WTC11 (cell line): Measurements from ENCODE around the gene DNA2. TPM values are rescaled to one million over a fixed set of nuclear protein-coding genes. Genes with fewer than 3 reads are reported as not detected.

ENCODE experiments used
- ATAC-seq: fragments of 200-7000 bp; cut with Tn5 transposase; 2 replicates; pipeline ENCODE4 v1.10.0; 2021; ENCODE audit warnings: mild to moderate bottlenecking, moderate library complexity
- CTCF ChIA-PET: fragments of 300-600 bp; sonication (Branson Sonifier 250); formaldehyde crosslinking; loops from one replicate; lab custom pipeline; 2021; ENCODE audit warnings: antibody characterized with exemption; lab: Charles Lee
- POLR2A ChIA-PET: fragments of 350-600 bp; sonication (Branson Sonifier 250); formaldehyde crosslinking; loops from one replicate; lab custom pipeline; 2021; ENCODE audit warnings: antibody characterized with exemption; lab: Charles Lee
- DNase-seq: peaks from one replicate; pipeline ENCODE4 v3.0.0; 2021; ENCODE audit warnings: low spot score
- H3K27ac Mint-ChIP-seq: 2 replicates; pipeline ENCODE4 v1.8.0; 2021; ENCODE audit warnings: mixed read lengths
- H3K27me3 Mint-ChIP-seq: 2 replicates; pipeline ENCODE4 v1.8.0; 2021; ENCODE audit warnings: low read depth, mild to moderate bottlenecking, moderate library complexity, mixed read lengths
- H3K36me3 Mint-ChIP-seq: 2 replicates; pipeline ENCODE4 v1.8.0; 2021; ENCODE audit warnings: mixed read lengths
- H3K4me1 Mint-ChIP-seq: 2 replicates; pipeline ENCODE4 v1.8.0; 2022; ENCODE audit warnings: mixed read lengths
- H3K4me3 Mint-ChIP-seq: 2 replicates; pipeline ENCODE4 v1.8.0; 2021; ENCODE audit warnings: mild to moderate bottlenecking, moderate library complexity, mixed read lengths
- H3K9me3 Mint-ChIP-seq: 2 replicates; pipeline ENCODE4 v1.8.0; 2021; ENCODE audit warnings: mixed read lengths
- FOXJ3 ChIP-seq: sonication (generic); formaldehyde crosslinking; IDR thresholded peaks from 2 replicates; pipeline ENCODE4 v1.9.0; 2021; ENCODE audit warnings: missing genetic modification reagents, mild to moderate bottlenecking, borderline replicate concordance
- GTF2I ChIP-seq: fragments of 250-450 bp; sonication (Bioruptor Pico); conservative IDR thresholded peaks from 2 replicates; pipeline ENCODE4 v1.4.0; 2021; ENCODE audit warnings: mild to moderate bottlenecking
- IRF2 ChIP-seq: sonication (generic); formaldehyde crosslinking; IDR thresholded peaks from 2 replicates; pipeline ENCODE4 v1.8.0; 2022; ENCODE audit warnings: low read depth, missing genetic modification reagents, borderline replicate concordance
- KAT7 ChIP-seq: sonication (generic); formaldehyde crosslinking; IDR thresholded peaks from 2 replicates; pipeline ENCODE4 v1.8.1; 2023; ENCODE audit warnings: missing genetic modification reagents, mild to moderate bottlenecking, borderline replicate concordance
- MXD4 ChIP-seq: fragments of 250-450 bp; sonication (Bioruptor Pico); IDR thresholded peaks from 2 replicates; pipeline ENCODE4 v1.8.0; 2021; ENCODE audit warnings: mild to moderate bottlenecking, moderate library complexity, borderline replicate concordance
- MYBL2 ChIP-seq: sonication (generic); formaldehyde crosslinking; IDR thresholded peaks from 2 replicates; pipeline ENCODE4 v1.8.1; 2023; ENCODE audit warnings: mild to moderate bottlenecking, moderate library complexity, missing genetic modification reagents
- NR3C1 ChIP-seq: sonication (generic); formaldehyde crosslinking; conservative IDR thresholded peaks from 2 replicates; pipeline ENCODE4 v1.8.1; 2023; ENCODE audit warnings: low read depth, mild to moderate bottlenecking, missing genetic modification reagents
- OVOL2 ChIP-seq: fragments of 250-450 bp; sonication (Bioruptor Pico); IDR thresholded peaks from 2 replicates; pipeline ENCODE4 v1.9.0; 2021; ENCODE audit warnings: mild to moderate bottlenecking, borderline replicate concordance
- PRRX2 ChIP-seq: fragments of 250-450 bp; sonication (Bioruptor Pico); IDR thresholded peaks from 2 replicates; pipeline ENCODE4 v1.8.0; 2021; ENCODE audit warnings: mild to moderate bottlenecking
- RELA ChIP-seq: sonication (generic); formaldehyde crosslinking; IDR thresholded peaks from 2 replicates; pipeline ENCODE4 v1.8.1; 2022; ENCODE audit warnings: missing genetic modification reagents, mild to moderate bottlenecking, borderline replicate concordance
- TEAD1 ChIP-seq: sonication (generic); formaldehyde crosslinking; IDR thresholded peaks from 2 replicates; pipeline ENCODE4 v1.8.0; 2022; ENCODE audit warnings: mild to moderate bottlenecking, missing genetic modification reagents
- ZNF219 ChIP-seq: sonication (generic); formaldehyde crosslinking; IDR thresholded peaks from 2 replicates; pipeline ENCODE4 v1.8.0; 2023; ENCODE audit warnings: missing genetic modification reagents, mild to moderate bottlenecking, borderline replicate concordance
- ZNF232 ChIP-seq: sonication (generic); formaldehyde crosslinking; IDR thresholded peaks from 2 replicates; pipeline ENCODE4 v1.8.0; 2022; ENCODE audit warnings: mild to moderate bottlenecking, missing genetic modification reagents
- ZNF317 ChIP-seq: sonication (generic); formaldehyde crosslinking; IDR thresholded peaks from 2 replicates; pipeline ENCODE4 v1.8.1; 2023; ENCODE audit warnings: low read depth, mild to moderate bottlenecking, moderate library complexity, missing genetic modification reagents, borderline replicate concordance
- ZNF396 ChIP-seq: fragments of 250-450 bp; sonication (Bioruptor Pico); IDR thresholded peaks from 2 replicates; pipeline ENCODE4 v1.8.0; 2021; ENCODE audit warnings: mild to moderate bottlenecking, moderate library complexity, borderline replicate concordance
- ZNF423 ChIP-seq: fragments of 250-450 bp; sonication (Bioruptor Pico); IDR thresholded peaks from 2 replicates; pipeline ENCODE4 v2.1.2; 2022; ENCODE audit warnings: mild to moderate bottlenecking, moderate library complexity
- total RNA-seq: library from RNA; stranded (reverse); gene quantifications from 3 replicates; pipeline ENCODE4 v1.2.3, GENCODE V29; 2021
- TF ChIP-seq, protein P1 (sequence below): sonication (generic); formaldehyde crosslinking; IDR thresholded peaks from 2 replicates; pipeline ENCODE4 v1.8.1; 2022; ENCODE audit warnings: mild to moderate bottlenecking, missing genetic modification reagents, moderate library complexity, borderline replicate concordance
- TF ChIP-seq, protein P2 (sequence below): fragments of 250-450 bp; sonication (Bioruptor Pico); IDR thresholded peaks from 2 replicates; pipeline ENCODE4 v1.9.0; 2021; ENCODE audit warnings: moderate library complexity, mild to moderate bottlenecking, inconsistent platforms, borderline replicate concordance
- TF ChIP-seq, protein P3 (sequence below): sonication (generic); formaldehyde crosslinking; conservative IDR thresholded peaks from 2 replicates; pipeline ENCODE4 v1.8.1; 2022; ENCODE audit warnings: mild to moderate bottlenecking, missing genetic modification reagents
- TF ChIP-seq, protein P4 (sequence below): fragments of 250-450 bp; sonication (Bioruptor Pico); IDR thresholded peaks from 2 replicates; pipeline ENCODE4 v2.1.2; 2022; ENCODE audit warnings: mild to moderate bottlenecking, moderate library complexity
- TF ChIP-seq, protein P5 (sequence below): sonication (generic); formaldehyde crosslinking; IDR thresholded peaks from 2 replicates; pipeline ENCODE4 v1.8.1; 2022; ENCODE audit warnings: missing genetic modification reagents, borderline replicate concordance
- TF ChIP-seq, protein P6 (sequence below): sonication (generic); formaldehyde crosslinking; IDR thresholded peaks from 2 replicates; pipeline ENCODE4 v1.8.0; 2023; ENCODE audit warnings: mild to moderate bottlenecking, missing genetic modification reagents

The DNA2 gene
- total RNA-seq, 1 experiment from 2014 or later: 46.3 TPM

DNA sequence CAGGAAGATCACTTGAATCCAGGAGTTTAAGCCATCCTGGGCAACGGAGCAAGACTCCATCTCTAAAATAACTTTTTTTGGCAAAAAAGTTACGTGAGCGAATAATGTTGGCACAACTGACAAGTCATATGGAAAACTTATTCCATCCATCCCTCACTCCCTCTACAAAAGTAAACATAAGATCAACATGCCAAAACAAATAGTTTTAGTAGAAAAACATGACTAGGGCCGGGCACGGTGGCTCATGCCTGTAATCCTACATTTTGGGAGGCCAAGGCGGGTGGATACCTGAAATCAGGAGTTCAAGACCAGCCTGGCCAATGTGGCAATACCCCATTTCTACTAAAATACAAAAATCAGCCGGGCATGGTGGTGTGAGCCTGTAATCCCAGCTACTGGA, 29.9 kb upstream of the DNA2 start:
- no peaks in the 10 kb centered on the region for H3K27me3 Mint-ChIP-seq
- ChIA-PET CTCF (no interaction called here), POLR2A (no interaction called here)
- no peak for TF ChIP-seq MXD4
- no peak overlapping the region for H3K4me3 Mint-ChIP-seq
- H3K36me3 Mint-ChIP-seq: peaks cover 12% of the 10 kb centered on the region
- no peaks in the 10 kb centered on the region for H3K9me3 Mint-ChIP-seq
- H3K4me1 Mint-ChIP-seq: peaks cover 11% of the 10 kb centered on the region
- peak overlapping the region; percentile 63; the same call in 1 of the 2 replicates for H3K27ac Mint-ChIP-seq
- ATAC-seq (no peak), DNase-seq (no peak)

DNA sequence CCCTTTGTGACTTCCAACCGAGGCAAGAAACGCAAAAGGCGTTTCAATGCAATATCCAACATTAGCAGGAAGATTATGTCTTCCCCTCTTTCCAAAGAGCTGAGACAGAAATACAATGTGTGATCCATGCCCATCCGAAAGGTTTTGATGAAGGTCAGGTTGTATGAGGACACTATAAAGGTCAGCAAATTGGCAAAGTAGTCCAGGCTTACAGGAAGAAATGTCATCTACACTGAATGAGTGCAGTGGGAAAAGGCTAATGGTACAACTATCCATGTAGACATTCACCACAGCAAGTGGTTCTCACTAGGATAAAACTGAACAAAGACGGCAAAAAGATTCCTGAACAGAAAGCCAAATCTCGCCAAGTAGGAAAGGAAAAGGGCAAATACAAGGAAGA, 27.8 kb upstream of the DNA2 start:
- Mint-ChIP-seq H3K4me3 (no peak overlapping the region), H3K4me1 (peaks cover 20% of the 10 kb centered on the region), H3K9me3 (no peaks in the 10 kb centered on the region), H3K27me3 (no peaks in the 10 kb centered on the region), H3K27ac (no peak overlapping the region), H3K36me3 (peaks cover 12% of the 10 kb centered on the region)
- ATAC-seq (no peak), DNase-seq (no peak)
- ChIA-PET CTCF (no interaction called here), POLR2A (interaction anchor here (0.8 kb wide), 1 partner anchor 10 kb away, joined by 3 read pairs; no protein-coding TSS in a partner anchor)
- TF ChIP-seq FOXJ3 (CRISPR knock-in tag): no peak
- TF ChIP-seq ZNF317: no peak
- TF ChIP-seq NR3C1: no peak
- TF ChIP-seq IRF2 (CRISPR knock-in tag): no peak
- TF ChIP-seq, protein P1, sequence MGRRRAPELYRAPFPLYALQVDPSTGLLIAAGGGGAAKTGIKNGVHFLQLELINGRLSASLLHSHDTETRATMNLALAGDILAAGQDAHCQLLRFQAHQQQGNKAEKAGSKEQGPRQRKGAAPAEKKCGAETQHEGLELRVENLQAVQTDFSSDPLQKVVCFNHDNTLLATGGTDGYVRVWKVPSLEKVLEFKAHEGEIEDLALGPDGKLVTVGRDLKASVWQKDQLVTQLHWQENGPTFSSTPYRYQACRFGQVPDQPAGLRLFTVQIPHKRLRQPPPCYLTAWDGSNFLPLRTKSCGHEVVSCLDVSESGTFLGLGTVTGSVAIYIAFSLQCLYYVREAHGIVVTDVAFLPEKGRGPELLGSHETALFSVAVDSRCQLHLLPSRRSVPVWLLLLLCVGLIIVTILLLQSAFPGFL (CRISPR knock-in tag): no peak
- TF ChIP-seq, protein P2, sequence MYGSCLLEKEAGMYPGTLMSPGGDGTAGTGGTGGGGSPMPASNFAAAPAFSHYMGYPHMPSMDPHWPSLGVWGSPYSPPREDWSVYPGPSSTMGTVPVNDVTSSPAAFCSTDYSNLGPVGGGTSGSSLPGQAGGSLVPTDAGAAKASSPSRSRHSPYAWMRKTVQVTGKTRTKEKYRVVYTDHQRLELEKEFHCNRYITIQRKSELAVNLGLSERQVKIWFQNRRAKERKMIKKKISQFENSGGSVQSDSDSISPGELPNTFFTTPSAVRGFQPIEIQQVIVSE (CRISPR knock-in tag): no peak
- no peak for TF ChIP-seq KAT7 (CRISPR knock-in tag)
- TF ChIP-seq, protein P3, sequence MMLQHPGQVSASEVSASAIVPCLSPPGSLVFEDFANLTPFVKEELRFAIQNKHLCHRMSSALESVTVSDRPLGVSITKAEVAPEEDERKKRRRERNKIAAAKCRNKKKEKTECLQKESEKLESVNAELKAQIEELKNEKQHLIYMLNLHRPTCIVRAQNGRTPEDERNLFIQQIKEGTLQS (CRISPR knock-in tag): no peak
- no peak for TF ChIP-seq MYBL2 (CRISPR knock-in tag)
- no peak for TF ChIP-seq ZNF232
- TF ChIP-seq, protein P4, sequence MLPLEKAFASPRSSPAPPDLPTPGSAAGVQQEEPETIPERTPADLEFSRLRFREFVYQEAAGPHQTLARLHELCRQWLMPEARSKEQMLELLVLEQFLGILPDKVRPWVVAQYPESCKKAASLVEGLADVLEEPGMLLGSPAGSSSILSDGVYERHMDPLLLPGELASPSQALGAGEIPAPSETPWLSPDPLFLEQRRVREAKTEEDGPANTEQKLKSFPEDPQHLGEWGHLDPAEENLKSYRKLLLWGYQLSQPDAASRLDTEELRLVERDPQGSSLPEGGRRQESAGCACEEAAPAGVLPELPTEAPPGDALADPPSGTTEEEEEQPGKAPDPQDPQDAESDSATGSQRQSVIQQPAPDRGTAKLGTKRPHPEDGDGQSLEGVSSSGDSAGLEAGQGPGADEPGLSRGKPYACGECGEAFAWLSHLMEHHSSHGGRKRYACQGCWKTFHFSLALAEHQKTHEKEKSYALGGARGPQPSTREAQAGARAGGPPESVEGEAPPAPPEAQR (CRISPR knock-in tag): no peak
- no peak for TF ChIP-seq TEAD1 (CRISPR knock-in tag)
- TF ChIP-seq ZNF219 (CRISPR knock-in tag): no peak
- no peak for TF ChIP-seq ZNF423 (CRISPR knock-in tag)
- TF ChIP-seq ZNF396 (CRISPR knock-in tag): no peak
- TF ChIP-seq OVOL2 (CRISPR knock-in tag): no peak
- TF ChIP-seq, protein P5, sequence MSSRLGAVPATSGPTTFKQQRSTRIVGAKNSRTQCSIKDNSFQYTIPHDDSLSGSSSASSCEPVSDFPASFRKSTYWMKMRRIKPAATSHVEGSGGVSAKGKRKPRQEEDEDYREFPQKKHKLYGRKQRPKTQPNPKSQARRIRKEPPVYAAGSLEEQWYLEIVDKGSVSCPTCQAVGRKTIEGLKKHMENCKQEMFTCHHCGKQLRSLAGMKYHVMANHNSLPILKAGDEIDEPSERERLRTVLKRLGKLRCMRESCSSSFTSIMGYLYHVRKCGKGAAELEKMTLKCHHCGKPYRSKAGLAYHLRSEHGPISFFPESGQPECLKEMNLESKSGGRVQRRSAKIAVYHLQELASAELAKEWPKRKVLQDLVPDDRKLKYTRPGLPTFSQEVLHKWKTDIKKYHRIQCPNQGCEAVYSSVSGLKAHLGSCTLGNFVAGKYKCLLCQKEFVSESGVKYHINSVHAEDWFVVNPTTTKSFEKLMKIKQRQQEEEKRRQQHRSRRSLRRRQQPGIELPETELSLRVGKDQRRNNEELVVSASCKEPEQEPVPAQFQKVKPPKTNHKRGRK: no peak

DNA sequence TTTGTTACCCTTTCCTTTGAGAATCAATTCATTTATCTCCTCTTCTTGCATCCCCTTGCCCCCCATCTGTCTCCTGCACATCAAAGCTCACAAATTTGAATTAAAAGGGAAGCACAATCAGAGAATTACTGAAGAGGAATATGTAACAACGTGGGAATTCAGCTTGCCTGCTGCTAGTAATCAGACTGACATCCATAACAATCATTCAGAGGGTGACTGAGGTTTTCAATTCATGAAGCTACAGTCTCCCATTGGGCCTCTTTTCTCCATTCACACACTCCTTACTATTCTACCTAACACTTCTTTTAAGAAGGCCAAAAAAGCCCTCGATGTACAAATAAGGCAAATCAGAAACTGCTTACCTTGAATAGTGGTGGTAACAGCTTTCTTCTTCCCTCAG, 24.3 kb upstream of the DNA2 start:
- Mint-ChIP-seq H3K36me3 (peaks cover 12% of the 10 kb centered on the region), H3K27ac (peak overlapping the region; percentile 50; the same call in 1 of the 2 replicates), H3K4me1 (peaks cover 17% of the 10 kb centered on the region), H3K27me3 (no peaks in the 10 kb centered on the region), H3K4me3 (no peak overlapping the region), H3K9me3 (no peaks in the 10 kb centered on the region)
- CTCF ChIA-PET: interaction anchor here (1.6 kb wide), 1 partner anchor 55 kb away, joined by 5 read pairs; no protein-coding TSS in a partner anchor
- TF ChIP-seq GTF2I (CRISPR knock-in tag) (no peak), PRRX2 (CRISPR knock-in tag) (no peak), ZNF317 (no peak), TEAD1 (CRISPR knock-in tag) (0 out of 2 replicates have a peak, but pooled peaks have one; percentile 35), MXD4 (no peak), RELA (CRISPR knock-in tag) (no peak)
- TF ChIP-seq, protein P6, sequence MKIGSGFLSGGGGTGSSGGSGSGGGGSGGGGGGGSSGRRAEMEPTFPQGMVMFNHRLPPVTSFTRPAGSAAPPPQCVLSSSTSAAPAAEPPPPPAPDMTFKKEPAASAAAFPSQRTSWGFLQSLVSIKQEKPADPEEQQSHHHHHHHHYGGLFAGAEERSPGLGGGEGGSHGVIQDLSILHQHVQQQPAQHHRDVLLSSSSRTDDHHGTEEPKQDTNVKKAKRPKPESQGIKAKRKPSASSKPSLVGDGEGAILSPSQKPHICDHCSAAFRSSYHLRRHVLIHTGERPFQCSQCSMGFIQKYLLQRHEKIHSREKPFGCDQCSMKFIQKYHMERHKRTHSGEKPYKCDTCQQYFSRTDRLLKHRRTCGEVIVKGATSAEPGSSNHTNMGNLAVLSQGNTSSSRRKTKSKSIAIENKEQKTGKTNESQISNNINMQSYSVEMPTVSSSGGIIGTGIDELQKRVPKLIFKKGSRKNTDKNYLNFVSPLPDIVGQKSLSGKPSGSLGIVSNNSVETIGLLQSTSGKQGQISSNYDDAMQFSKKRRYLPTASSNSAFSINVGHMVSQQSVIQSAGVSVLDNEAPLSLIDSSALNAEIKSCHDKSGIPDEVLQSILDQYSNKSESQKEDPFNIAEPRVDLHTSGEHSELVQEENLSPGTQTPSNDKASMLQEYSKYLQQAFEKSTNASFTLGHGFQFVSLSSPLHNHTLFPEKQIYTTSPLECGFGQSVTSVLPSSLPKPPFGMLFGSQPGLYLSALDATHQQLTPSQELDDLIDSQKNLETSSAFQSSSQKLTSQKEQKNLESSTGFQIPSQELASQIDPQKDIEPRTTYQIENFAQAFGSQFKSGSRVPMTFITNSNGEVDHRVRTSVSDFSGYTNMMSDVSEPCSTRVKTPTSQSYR (CRISPR knock-in tag): no peak
- TF ChIP-seq, protein P4 (CRISPR knock-in tag): no peak
- ATAC-seq (peak; percentile 85), DNase-seq (no peak)
- POLR2A ChIA-PET: interaction anchor here (0.6 to 1.4 kb wide), 2 partner anchors 16 to 24 kb away, joined by 3 to 4 read pairs; partner anchors contain the start of gene DNA2
